Epithelial cell of prostate (primary cell): ENCODE results near the gene SEMA4A.

Source experiments
- DNase-seq: peaks from one replicate; pipeline ENCODE4 v3.0.0-alpha.2; 2011; ENCODE audit warnings: low read depth, low spot score
- H3K27ac ChIP-seq: fragments of 450-650 bp; 2 replicates; pipeline ENCODE4 v1.5.1; 2017; ENCODE audit warnings: mild to moderate bottlenecking

The SEMA4A gene

DNA sequence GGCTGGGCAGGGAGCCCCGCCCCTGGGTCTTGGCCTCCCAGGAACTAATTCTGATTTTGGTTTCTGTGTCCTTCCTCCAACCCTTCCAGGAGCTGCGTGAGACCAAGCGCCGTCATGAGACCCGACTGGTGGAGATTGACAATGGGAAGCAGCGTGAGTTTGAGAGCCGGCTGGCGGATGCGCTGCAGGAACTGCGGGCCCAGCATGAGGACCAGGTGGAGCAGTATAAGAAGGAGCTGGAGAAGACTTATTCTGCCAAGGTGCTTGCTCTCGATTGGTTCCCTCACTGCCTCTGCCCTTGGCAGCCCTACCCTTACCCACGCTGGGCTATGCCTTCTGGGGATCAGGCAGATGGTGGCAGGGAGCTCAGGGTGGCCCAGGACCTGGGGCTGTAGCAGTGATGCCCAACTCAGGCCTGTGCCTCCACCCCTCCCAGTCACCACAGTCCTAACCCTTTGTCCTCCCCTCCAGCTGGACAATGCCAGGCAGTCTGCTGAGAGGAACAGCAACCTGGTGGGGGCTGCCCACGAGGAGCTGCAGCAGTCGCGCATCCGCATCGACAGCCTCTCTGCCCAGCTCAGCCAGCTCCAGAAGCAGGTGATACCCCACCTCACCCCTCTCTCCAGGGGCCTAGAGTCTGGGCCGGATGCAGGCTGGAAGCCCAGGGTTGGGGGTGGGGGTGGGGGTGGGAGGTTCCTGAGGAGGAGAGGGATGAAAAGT lies 18.5 kb upstream of the SEMA4A start:
- no peak overlapping the region for H3K27ac ChIP-seq
- no peak for DNase-seq

DNA sequence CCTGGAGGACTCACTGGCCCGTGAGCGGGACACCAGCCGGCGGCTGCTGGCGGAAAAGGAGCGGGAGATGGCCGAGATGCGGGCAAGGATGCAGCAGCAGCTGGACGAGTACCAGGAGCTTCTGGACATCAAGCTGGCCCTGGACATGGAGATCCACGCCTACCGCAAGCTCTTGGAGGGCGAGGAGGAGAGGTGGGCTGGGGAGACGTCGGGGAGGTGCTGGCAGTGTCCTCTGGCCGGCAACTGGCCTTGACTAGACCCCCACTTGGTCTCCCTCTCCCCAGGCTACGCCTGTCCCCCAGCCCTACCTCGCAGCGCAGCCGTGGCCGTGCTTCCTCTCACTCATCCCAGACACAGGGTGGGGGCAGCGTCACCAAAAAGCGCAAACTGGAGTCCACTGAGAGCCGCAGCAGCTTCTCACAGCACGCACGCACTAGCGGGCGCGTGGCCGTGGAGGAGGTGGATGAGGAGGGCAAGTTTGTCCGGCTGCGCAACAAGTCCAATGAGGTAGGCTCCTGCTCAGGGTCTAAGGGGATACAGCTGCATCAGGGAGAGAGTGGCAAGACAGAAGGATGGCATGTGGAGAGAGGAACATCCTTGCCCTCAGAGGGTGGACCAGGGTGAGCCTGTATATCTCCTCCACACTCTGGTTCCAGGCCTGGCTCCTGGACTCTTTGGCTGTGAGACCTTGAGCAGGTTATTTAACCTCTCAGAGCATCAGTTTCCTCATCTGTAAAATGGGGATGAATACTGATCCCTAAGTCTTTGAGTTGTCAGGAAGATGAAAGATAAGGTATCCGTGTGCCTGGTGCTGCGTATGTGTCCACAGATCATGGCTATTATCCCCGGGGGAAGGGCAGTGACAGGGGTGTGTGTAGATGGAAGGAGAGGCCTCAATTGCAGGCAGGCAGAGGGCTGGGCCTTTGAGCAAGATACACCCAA lies 17.2 kb upstream of the SEMA4A start:
- DNase-seq: no peak

DNA sequence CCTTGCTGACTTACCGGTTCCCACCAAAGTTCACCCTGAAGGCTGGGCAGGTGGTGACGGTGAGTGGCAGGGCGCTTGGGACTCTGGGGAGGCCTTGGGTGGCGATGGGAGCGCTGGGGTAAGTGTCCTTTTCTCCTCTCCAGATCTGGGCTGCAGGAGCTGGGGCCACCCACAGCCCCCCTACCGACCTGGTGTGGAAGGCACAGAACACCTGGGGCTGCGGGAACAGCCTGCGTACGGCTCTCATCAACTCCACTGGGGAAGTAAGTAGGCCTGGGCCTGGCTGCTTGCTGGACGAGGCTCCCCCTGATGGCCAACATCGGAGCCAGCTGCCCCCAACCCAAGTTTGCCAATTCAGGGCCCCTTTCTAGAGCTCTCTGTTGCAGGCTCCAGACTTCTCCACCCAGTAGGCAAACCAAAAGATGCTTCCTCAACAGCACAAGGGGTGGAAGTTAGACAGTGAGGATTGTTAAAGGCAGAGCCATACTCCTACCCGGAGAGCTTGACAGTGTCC lies 16.4 kb upstream of the SEMA4A start:
- no peak overlapping the region for H3K27ac ChIP-seq
- DNase-seq: no peak

More for the DNA sequence above, 17.2 kb upstream of the SEMA4A start:
- H3K27ac ChIP-seq: no peak overlapping the region

DNA sequence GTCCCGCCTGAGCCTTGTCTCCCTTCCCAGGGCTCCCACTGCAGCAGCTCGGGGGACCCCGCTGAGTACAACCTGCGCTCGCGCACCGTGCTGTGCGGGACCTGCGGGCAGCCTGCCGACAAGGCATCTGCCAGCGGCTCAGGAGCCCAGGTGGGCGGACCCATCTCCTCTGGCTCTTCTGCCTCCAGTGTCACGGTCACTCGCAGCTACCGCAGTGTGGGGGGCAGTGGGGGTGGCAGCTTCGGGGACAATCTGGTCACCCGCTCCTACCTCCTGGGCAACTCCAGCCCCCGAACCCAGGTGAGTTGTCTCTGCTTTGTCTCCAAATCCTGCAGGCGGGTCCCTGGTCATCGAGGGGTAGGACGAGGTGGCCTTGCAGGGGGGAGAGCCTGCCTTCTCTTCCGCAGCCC lies 14.9 kb upstream of the SEMA4A start:
- DNase-seq: no peak
- H3K27ac ChIP-seq: no peak overlapping the region

DNA sequence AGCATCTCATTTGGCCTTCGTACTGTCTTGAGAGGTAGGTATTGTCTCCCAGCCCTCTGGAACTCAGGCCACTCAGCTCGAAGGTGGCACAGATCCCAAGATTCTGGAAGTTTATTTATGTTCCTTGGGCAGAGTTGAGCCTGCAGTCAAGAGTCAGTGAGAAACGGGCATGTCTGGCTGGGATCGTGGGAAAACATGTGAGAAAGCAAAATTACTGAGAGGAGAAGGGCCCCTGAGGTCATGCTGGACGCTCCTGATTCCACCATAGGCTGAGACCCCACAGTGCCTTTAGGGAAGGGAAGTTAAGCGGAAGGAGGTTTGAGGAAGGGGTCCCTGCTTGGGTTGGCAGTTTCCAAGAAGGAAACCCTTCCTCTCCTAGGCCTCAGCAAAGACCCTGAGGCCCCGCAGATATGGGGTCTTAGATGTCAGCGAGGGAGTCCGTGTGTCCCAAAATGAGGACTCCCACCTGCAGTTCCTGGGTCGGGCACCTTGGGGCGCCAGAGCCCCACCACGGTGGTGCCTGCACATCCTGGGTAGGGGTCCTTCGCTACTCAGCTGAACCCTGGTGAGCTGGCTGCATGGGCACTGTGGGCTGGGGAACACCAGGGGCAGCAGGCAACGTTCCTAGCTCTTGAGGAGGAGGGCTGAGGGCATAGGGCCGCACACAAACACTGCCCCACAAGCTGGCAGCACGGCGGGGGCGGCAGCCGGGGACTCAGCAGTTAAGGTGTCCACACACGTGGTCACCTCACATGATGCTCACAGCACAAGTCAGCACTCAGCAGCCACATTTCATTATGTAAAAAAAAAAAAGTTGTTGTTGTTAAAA lies 12.3 kb upstream of the SEMA4A start:
- H3K27ac ChIP-seq: no peak overlapping the region
- DNase-seq: no peak

DNA sequence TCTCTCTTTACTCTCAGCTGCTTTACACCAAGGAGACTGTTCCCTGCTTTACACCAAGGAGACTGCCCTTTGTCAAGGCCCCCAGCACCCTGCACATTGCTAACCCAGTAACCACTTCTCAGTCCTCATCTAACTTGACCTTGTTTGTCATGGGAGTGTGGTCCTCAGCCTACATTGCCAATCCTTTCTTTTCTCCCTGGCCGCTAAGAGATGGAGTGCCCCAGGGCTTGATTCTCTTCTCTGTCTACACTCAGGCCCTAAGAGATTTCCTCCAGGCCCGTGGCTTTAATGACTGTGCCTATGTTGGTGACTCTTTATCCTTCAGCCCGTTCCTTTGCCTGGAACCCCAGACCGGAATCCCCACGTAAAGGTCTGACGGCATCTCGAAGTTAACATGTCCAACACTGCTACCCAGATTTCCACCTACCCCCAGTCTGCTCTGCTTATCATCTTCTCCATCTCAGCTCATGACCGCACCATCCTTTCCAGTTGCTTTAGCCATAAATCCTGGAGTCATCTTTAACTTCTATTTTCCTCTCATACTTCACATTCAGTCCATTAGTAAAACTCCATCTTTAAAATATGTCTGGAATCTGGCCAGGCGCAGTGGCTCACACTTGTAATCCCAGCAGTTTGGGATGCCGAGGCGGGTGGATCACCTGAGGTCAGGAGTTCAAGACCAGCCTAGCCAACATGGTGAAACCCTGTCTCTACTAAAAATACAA lies 9.5 kb upstream of the SEMA4A start:
- H3K27ac ChIP-seq: no peak overlapping the region
- no peak for DNase-seq

DNA sequence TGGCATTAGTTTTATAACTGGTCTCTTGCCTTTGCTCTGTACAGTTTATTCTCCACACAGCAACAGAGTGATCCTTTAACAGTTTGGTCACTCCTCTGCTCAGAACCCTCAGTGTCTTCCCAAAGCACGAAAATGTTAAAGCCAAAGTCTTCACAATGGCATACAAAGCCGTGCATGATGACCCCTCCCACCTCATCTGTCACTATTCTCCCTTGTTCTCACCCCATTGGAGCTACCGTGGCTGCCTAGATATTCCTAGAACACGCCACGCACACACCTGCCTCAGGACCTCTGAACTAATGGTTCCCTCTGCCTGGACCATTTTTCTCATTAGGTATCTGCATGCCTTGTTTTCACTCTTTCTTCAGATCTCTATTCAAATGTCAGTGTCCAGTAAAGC lies 8.6 kb upstream of the SEMA4A start:
- DNase-seq: no peak
- no peak overlapping the region for H3K27ac ChIP-seq

DNA sequence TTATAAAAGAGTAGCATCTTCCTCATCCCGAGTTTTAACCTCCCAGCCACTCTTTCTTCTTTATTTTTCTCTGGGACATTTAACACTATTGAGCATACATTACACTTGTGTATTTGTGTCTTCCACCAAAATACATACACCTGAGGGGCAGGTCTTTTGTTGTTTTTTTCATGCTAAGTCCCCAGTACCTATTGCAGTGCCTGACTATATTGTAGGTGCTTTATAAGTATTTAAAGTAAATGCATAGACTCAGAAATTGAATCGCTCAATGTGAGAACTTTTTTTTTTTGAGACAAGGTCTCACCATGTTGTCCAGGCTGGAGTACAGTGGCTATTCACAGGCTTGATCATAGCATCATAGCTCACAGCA lies 7.8 kb upstream of the SEMA4A start:
- DNase-seq: no peak
- no peak overlapping the region for H3K27ac ChIP-seq

DNA sequence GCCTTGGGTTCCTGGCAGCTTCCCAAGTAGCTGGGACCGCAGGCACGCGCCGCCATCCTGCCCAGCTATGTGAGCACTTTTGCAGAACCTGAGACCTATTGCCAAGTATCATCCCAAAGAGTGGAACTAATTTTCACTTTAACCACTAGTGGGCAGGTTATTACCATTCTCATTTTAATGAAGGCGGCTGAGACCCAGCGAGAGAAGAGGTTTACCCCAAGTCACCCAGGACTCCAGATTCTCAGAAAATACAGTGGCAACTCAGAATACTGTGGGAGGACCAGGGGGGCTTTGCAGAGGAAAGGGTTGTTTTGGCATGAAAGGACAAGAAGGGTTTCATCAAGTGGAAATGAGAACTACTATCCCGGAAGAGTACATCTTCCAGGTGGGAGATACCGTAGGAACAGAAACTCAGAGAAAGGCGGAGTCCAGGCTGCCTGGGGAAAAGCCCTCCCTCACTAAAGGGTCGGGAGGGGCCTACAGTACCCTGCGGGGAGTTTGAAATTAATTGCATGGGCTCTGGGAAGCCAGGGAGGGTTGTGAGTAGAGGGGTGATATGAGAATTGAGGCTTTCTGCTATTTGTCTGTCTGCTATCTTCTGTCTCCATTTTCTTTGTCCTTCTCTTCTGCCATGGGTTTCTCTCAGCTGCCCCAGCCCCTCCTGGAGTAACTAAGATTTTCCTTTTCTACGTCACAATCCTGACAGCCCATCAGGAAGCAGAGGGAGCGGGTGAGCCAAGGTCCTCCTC lies 7.2 kb upstream of the SEMA4A start:
- no peak overlapping the region for H3K27ac ChIP-seq
- DNase-seq: no peak

DNA sequence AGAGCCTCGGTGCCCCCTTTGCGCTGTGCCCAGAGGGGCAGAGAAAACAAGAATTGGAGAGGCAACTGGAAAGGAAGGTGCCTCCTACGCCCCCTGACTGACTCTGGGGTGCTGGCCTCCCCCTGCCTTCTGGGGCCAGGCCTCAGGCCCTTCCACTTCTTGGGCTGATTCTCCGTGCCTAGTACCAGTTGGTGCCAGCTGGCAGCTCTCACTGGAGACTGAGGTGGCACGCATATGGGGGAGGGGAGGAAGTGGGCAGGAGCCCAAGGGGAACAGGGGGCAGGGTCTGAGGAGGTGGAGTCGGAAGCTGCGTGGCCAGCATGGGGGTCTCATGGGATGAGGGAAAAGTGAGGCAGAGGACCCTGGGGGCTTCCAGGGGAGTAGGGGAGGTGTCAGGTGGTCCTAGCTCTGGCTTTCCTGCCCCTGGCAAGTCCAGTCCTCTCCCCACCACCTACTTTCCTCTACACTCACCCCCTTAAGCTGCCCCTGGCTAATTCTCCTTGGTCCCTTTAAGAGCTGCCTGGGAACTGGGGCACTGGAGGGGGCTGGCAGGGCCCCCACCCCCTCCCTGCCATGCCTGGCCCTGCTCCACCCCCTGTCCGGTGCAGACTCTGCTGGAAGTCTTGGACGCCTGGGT lies 6.5 kb upstream of the SEMA4A start:
- no peak for DNase-seq
- no peak overlapping the region for H3K27ac ChIP-seq

DNA sequence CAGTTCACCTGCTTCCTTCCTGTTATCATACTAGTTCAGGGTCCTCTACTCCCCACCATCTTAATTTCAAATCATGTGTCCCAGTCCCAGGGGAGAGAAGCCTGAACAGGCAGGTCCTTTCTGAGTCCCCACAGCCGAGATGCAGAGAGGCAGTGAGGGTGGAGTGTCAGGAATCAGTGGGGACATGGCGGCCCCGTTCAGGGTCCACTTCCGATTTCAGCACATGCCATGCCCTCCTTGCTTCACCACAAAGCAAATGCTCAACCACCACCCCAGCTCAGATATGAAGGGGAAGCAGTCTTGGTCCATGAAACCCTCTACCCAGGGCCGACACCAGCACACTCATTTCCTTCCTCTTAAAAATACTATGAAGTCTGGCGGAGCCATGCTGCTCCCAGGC lies 5.2 kb upstream of the SEMA4A start:
- no peak for DNase-seq

DNA sequence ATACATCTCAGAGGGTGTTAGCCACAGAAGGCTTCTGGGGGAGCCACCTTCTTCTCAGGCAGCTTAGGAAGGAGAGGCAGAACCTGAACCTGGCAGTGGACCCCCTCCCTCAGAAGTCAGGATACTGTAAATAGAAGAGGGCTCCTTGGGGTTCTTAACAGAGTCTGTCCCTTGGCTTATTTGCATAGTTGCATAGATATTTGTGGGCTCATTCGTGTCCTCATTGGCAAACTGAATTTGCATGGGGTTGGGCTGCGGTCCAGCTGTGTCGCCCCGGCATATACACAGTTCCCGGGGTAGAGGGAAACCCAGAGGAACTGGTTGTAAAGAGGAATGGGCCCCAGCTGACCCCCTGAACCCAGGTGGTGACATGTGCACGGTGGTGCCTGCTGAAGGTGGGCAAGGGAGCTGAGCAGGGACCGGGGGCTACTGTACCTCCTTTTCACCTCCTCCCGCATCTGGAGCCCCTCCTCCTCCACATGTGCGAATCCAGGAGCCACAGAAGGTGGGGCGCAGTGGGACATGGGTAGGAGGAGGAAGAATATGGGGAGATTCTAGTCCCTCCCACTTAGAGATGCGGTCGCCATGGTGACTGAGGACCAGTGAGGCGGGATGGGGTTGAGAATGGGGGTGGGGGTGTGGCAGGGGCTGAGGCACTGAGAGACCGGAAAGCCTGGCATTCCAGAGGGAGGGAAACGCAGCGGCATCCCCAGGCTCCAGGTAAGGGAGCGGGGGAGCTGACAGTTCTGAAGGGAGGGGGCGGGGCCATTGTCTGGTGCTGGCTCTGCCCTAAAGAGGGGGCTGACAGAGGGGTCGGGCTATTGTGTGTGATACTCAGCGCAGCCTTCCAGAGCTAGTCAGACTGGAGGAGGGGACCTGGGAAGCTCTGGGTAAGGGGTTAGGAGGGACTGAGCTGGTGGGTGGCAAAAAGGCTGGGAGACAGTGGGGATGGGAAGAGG lies 3.7 kb upstream of the SEMA4A start:
- DNase-seq: no peak
- no peak overlapping the region for H3K27ac ChIP-seq

More for the DNA sequence above, 5.2 kb upstream of the SEMA4A start:
- no peak overlapping the region for H3K27ac ChIP-seq

DNA sequence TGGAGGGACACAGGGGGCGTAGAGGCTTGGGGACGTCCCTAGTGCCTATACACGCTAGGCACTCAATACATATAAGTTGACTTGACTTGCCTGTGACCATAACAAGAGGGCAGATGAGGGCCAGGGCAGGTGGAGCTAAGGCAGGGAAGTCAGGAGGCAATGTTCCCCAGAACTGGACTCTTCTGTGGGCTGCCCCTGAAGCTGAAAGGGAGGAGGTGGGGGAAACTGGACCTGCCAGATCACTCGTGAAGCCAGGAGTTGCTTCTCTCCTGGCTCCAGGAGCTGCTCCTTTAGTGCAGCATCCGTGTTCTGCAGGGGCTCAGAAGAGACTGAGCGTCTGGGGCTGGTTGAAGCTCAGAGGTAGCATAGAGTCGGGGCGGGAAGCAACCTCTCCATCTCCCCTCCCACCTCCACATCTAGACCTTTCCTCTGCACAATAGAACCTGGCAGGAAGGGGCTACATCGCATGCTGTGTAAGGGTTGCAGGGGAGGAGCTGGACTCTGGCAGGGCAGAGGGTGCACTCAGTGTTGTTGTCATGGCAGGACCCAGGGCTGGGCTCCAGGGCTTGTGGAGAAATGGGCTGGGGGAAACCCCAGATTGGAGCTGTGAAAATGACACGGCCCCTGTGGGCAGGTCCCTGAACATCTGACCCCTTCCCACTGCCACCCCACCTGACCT lies 2.9 kb upstream of the SEMA4A start:
- no peak overlapping the region for H3K27ac ChIP-seq
- no peak for DNase-seq

DNA sequence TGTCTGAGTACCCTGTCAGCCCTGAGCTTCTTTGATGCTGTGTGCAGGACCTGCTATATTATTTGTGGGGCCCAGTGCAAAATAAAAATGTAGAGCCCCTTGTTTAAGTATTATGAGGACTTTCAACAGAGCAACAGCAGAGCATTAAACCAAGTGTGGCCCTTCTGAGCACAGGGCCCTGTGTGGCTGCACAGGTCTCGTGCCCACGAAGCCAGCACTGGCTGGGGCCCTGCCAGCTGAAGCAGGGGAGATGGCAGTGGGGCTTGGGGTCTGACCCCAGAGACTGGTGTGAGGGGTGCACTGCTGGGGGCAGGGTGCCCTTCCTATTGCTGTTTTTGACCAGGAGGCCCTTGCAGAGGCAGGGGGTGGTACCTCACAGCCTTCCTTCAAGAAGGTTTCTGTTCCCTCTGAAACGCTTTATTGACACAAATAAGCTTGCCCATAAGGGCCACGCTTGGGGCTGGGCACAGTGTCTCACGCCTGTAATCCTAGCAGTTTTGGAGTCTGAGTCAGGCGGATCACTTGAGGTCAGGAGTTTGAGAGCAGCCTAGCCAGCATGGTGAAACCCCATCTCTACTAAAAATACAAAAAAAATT lies 2.2 kb upstream of the SEMA4A start:
- no peak overlapping the region for H3K27ac ChIP-seq
- no peak for DNase-seq

DNA sequence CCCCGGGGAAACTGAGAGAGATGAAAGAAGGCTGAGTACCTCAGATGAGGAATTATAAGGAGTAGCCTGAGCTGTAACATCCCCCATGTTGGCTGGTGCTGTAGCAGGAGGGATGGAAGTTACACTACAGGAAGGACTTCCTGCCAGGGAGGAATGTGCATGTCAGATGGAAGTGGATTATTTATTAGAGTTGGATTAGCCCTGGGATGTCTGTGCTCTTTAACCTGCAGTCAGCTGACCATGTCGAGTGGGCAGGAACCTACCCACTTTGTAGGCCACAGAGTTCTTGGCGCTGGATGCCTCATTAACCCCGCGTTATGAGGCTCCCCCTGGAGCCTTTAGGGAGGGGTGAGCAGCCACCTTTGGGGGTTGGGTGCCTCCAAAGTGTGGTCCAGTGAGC lies 757 bp upstream of the SEMA4A start:
- peak overlapping the region; percentile 41 for H3K27ac ChIP-seq
- no peak for DNase-seq

DNA sequence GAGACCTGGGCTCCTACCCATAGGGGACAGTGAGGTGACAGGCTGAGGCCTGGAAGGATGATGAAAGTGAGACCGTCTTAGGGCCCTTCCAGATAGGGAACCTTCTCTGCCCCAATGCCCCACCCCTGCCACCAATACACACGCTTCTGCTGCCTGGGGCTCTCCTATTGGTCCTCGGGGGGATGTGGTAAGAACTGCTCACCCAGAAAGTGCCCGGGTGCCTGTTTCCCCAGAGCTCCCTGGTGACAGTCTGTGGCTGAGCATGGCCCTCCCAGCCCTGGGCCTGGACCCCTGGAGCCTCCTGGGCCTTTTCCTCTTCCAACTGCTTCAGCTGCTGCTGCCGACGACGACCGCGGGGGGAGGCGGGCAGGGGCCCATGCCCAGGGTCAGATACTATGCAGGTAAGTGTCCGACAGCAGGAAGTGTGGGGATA lies 948 bp downstream of the SEMA4A start:
- H3K27ac ChIP-seq: peak overlapping the region; percentile 41
- DNase-seq: no peak
